Activated CD4-positive, CD25-positive, alpha-beta regulatory T cell (primary cell): ENCODE results near the gene CDCA7L.
"Not testable (repeated sequence)": the region's sequence is repeated elsewhere in the genome, so short reads cannot be mapped to it uniquely, and the experiment has no call there.

Experiments used
- DNase-seq, 4 experiments: peaks; one replicate each; lab custom pipeline; 2025; lab: John Stamatoyannopoulos, UW

The CDCA7L gene

DNA sequence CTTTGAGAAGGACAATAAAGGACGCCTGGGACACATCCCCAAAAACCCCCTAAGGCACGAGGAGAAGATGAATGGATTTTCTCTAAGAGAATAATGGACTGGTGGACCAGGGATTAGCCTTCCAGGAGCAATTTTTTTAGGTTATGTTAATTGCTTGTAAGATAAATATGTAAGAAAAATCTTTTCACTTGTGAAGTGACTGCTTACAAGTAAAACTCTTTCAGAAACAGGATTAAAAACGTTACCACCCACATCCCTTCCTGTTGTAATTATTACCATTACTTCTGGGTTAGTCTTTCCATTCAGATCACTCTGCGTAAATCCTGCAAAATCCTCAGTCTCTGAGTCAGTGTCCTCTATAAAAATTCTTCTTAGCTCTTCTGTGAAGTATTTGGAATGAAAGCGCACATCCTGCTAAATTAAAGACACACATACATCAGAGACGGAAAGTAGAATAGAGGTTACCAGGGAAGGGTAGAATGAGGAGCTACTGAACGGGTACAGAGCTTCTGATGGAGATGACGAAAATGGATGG is 34.3 kb downstream of the CDCA7L start:
- DNase-seq, result no peak

GRCh38 chr7:21910253-21910652 is 35.4 kb downstream of the CDCA7L start:
- no peak for DNase-seq

DNA sequence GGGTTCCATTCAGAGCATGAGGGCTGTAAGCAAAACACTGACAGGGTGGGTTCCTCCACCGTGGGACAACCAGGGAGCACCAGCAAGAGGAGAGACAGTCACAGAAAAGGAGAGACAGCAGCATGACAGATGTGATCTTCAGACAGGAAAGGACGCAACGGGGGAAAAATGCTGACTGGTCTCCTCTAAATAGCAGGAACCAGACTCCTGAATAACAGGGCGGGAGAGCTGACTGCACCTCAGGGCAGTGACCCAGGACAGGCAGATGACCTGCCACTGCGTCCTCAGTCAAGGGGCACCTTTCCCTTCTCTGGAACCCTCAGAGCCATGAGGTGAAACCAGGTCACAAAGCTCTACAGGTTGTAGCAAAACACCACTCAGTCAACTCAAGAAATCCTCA is 37.0 kb downstream of the CDCA7L start:
- no peak for DNase-seq

- no peak for DNase-seq
Observed at GRCh38 chr7:21903020-21903786, 42.5 kb downstream of the CDCA7L start.

DNA sequence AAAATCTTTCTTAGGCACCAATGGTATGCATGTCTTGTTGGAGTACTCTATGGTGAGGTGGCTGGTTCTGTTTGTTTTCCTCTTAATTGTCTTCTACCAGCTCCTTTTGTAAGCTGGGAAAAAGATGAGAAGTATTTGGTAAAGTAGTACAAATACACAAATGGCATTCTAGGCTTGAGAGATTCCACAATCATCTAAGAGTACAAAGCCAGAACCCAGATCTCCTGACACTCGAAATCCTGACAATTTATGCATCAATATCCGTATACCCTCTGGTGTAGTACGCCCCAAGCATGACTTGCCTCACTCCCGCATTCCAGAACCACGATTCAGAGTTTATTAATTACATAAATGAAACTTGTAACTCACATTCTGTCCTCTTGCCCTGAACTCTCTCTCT is 43.5 kb downstream of the CDCA7L start:
- DNase-seq, result no peak

DNA sequence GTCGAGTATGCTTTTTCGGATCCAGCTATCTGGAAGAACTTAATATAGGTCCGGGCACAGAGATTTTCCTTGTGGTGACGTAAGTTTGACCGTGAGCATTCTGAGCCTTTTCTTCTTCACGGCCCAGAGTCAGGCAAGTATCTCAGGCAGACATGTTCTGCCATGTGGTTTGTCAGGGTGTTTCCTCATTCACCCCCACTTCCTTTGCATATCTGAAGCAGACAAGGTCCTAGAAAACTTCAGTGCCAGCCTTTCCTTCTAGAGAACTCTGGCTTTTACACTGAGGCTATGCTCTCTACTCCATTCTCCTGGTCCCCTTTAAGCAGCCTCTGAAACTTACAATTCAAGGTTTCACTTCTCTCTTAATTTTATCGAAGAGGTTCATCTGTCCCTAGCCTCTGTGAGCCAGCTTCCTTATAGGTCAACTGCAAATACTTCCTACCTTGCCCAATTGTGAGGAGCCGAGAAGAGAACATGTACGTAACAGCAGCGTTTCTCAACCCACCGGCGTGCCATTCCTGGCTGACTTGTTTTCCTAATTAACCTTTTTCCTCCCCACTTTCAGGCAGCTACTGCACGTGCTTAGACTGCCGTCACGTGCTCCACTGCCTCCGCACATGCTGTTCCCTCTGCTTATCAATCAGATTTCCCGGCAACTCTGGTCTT is 47.3 kb downstream of the CDCA7L start:
- no peak for DNase-seq

DNA sequence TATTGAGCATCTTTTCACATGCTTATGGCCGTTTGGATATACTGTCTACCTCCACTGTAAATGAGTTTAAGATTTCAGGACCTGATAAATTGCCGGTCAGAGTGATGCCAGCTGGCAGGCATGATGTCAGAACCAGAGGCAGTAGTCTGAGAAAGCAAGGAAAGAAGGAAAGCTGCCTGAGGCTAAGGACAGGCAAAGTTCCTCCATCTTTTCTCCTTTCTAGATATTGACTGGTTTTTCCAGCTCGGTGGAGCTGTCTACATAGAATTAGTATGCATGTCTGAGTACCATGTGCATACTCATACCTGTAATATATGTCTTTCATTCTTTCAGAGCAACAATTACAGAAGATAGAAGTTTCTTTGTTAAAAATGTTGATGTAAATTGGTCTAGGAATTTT is 52.3 kb downstream of the CDCA7L start:
- DNase-seq, result no peak

- no peak for DNase-seq
Observed at GRCh38 chr7:21891291-21891690, 54.4 kb downstream of the CDCA7L start.

GRCh38 chr7:21887779-21888178 is 57.9 kb downstream of the CDCA7L start:
- no peak for DNase-seq

GRCh38 chr7:21887353-21887752 is 58.3 kb downstream of the CDCA7L start:
- no peak for DNase-seq

- DNase-seq, result no peak
Observed at GRCh38 chr7:21886396-21886795, 59.3 kb downstream of the CDCA7L start.

DNA sequence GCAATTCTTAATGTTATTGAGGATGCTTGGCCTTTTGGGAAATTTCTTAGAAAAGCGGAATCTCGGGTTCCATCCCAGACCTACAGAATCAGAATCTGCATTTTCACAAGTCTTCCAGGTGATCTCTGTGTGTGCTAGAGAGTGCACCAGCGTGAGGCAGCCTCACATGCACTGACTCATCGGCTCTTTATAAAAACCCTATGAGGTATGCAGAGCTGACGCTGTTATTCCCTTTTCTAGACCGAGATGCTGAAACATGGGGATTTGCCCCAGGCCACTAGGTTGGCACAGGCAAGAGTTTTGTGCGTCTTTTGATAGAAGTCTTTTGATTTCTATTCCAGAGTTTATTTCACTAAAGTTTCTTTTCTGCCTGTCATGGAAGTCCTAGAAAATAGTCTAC is 61.2 kb downstream of the CDCA7L start:
- DNase-seq, result no peak

- not testable (repeated sequence) for DNase-seq
Observed at GRCh38 chr7:21883501-21883900, 62.2 kb downstream of the CDCA7L start.

GRCh38 chr7:21883069-21883468 is 62.6 kb downstream of the CDCA7L start:
- DNase-seq, result no peak

- DNase-seq, result no peak
Observed at GRCh38 chr7:21869785-21870402, 75.8 kb downstream of the CDCA7L start.

- DNase-seq, result no peak
Observed at GRCh38 chr7:21868576-21868850, 77.2 kb downstream of the CDCA7L start.

DNA sequence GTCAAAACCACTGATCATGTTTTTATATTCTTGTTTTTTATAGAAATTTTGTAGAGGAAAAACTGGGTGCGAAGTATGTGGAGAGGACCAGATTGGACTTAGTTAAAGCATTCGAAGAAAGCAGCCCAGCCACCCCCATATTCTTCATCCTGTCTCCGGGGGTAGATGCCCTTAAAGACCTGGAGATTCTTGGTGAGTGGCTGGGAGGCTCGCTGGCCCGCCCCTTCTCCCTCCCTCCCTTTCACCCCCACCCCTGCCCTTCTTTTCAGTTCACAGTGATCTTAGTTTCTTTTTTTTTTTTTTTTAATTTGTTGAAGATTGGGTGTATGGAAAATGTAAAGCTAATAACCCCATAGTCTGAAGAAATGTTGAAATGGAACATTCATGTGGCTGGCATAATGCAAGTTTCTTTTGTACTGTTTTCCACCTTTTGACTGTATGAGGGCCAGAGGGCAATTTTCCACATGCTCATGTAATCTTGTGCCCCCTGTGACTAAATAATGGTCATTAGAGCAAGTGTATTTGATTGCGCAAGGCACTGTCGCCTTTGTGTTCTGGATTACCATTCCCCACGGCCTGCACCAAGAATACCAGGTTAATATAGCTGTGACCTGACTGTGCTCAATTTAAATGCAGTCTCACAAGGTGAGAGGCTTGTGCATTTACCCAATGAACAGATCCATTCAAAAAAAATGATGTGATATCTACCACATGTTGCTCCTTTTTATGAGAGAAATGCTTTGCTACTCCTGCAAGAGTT is 77.7 kb downstream of the CDCA7L start:
- DNase-seq, result no peak

- no peak for DNase-seq
Observed at GRCh38 chr7:21867226-21867625, 78.5 kb downstream of the CDCA7L start.

GRCh38 chr7:21866731-21867130 is 79.0 kb downstream of the CDCA7L start:
- no peak for DNase-seq

DNA sequence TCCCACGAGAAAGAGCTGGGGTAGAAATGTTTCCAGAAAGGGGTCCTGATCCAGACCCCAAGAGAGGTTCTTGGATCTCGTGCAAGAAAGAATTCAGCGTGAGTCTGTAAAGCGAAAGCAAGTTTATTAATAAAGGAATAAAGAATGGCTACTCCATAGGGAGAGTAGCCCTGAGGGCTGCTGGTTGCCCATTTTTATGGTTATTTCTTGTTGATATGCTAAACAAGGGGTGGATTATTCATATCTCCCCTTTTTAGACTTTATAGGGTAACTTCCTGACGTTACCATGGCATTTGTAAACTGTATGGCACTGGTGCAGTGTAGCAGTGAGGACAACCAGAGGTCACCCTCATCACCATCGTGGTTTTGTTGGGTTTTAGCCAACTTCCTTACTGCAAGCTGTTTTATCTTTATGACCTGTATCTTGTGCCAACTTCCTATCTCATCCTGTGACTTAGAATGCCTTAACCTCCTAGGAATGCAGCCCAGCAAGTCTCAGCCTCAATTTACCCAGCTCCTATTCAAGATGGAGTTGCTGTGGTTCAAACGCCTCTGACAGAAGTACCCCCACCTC is 80.0 kb downstream of the CDCA7L start:
- DNase-seq, result not testable (repeated sequence)

- no peak for DNase-seq
Observed at GRCh38 chr7:21851559-21851967, 94.1 kb downstream of the CDCA7L start.
